H9 (cell line): Measurements from ENCODE around the gene CLCN3. TPM values are rescaled to one million over a fixed set of nuclear protein-coding genes. Genes with fewer than 3 reads are reported as not detected.

Experiments used
- DNase-seq: peaks from one replicate; pipeline ENCODE4 v3.0.0-alpha.2; 2017
- H2AFZ ChIP-seq: one replicate; pipeline ENCODE4 v1.6.1; 2013; ENCODE audit warnings: mild to moderate bottlenecking, low read length, control low read depth, moderate library complexity
- H2AK5ac ChIP-seq: 2 replicates; pipeline ENCODE4 v1.6.1; 2013; ENCODE audit warnings: low read length, control low read depth, mixed read lengths; ENCODE audit not compliant: insufficient read length
- H2BK120ac ChIP-seq: one replicate; pipeline ENCODE4 v1.6.1; 2013; ENCODE audit warnings: low read depth, mild to moderate bottlenecking, low read length, control low read depth, inconsistent platforms; ENCODE audit not compliant: poor library complexity, severe bottlenecking
- H2BK12ac ChIP-seq: 2 replicates; pipeline ENCODE4 v1.6.1; 2013; ENCODE audit warnings: low read length, control low read depth, mixed read lengths, low read depth; ENCODE audit not compliant: insufficient read length
- H2BK15ac ChIP-seq: 2 replicates; pipeline ENCODE4 v1.6.1; 2013; ENCODE audit warnings: low read depth, low read length, control low read depth
- H2BK20ac ChIP-seq: one replicate; pipeline ENCODE4 v1.6.1; 2013; ENCODE audit warnings: low read depth, mild to moderate bottlenecking, low read length, control low read depth, inconsistent platforms; ENCODE audit not compliant: poor library complexity, severe bottlenecking
- H2BK5ac ChIP-seq: 2 replicates; pipeline ENCODE4 v1.6.1; 2013; ENCODE audit warnings: low read length, control low read depth, mixed read lengths; ENCODE audit not compliant: insufficient read length
- H3K14ac ChIP-seq: 2 replicates; pipeline ENCODE4 v1.6.1; 2013; ENCODE audit warnings: low read length, control low read depth; ENCODE audit not compliant: insufficient read depth
- H3K18ac ChIP-seq: 2 replicates; pipeline ENCODE4 v1.6.1; 2013; ENCODE audit warnings: low read depth, mild to moderate bottlenecking, mixed read lengths, low read length, control low read depth; ENCODE audit not compliant: insufficient read length
- H3K23ac ChIP-seq: 2 replicates; pipeline ENCODE4 v1.6.1; 2013; ENCODE audit warnings: low read length, control low read depth, mixed read lengths, low read depth; ENCODE audit not compliant: insufficient read length
- H3K23me2 ChIP-seq: 2 replicates; pipeline ENCODE4 v1.6.1; 2013; ENCODE audit warnings: low read depth, mild to moderate bottlenecking, mixed read lengths, low read length, control low read depth; ENCODE audit not compliant: insufficient read length, poor library complexity, severe bottlenecking
- H3K27ac ChIP-seq: 2 replicates; pipeline ENCODE4 v1.5.1; 2013; ENCODE audit warnings: low read length, control low read depth, mixed read lengths, low read depth; ENCODE audit not compliant: insufficient read length
- H3K27me3 ChIP-seq: 2 replicates; pipeline ENCODE4 v1.6.1; 2013; ENCODE audit warnings: low read length, control low read depth, inconsistent platforms; ENCODE audit not compliant: insufficient read depth
- H3K4ac ChIP-seq: 2 replicates; pipeline ENCODE4 v1.6.1; 2013; ENCODE audit warnings: low read depth, mild to moderate bottlenecking, control low read depth, inconsistent platforms, low read length, moderate library complexity
- H3K4me1 ChIP-seq: 2 replicates; pipeline ENCODE4 v1.6.1; 2013; ENCODE audit warnings: low read length, control low read depth, inconsistent platforms; ENCODE audit not compliant: insufficient read depth
- H3K4me2 ChIP-seq: 2 replicates; pipeline ENCODE4 v1.6.1; 2013; ENCODE audit warnings: low read length, control low read depth, mixed read lengths; ENCODE audit not compliant: insufficient read length, insufficient read depth
- H3K56ac ChIP-seq: 2 replicates; pipeline ENCODE4 v1.6.1; 2013; ENCODE audit warnings: low read depth, mild to moderate bottlenecking, mixed read lengths, low read length, control low read depth; ENCODE audit not compliant: insufficient read length
- H3K79me1 ChIP-seq: 2 replicates; pipeline ENCODE4 v1.6.1; 2013; ENCODE audit warnings: low read depth, mild to moderate bottlenecking, moderate library complexity, low read length, control low read depth, inconsistent platforms; ENCODE audit not compliant: insufficient read depth, poor library complexity, severe bottlenecking
- H3K79me2 ChIP-seq: 2 replicates; pipeline ENCODE4 v1.6.1; 2013; ENCODE audit warnings: low read length, control low read depth, inconsistent platforms; ENCODE audit not compliant: insufficient read depth
- H3K9ac ChIP-seq: 2 replicates; pipeline ENCODE4 v1.6.1; 2013; ENCODE audit warnings: low read length, control low read depth, mixed read lengths; ENCODE audit not compliant: insufficient read length; ENCODE audit errors: extremely low read depth
- H3K9me3 ChIP-seq: one replicate; pipeline ENCODE4 v1.6.1; 2013; ENCODE audit warnings: low read depth, low read length, inconsistent platforms; ENCODE audit not compliant: control insufficient read depth
- H3T11ph ChIP-seq: one replicate; pipeline ENCODE4 v1.6.1; 2013; ENCODE audit warnings: mild to moderate bottlenecking, low read length, control low read depth, inconsistent platforms
- H4K20me1 ChIP-seq: one replicate; pipeline ENCODE4 v1.6.1; 2013; ENCODE audit not compliant: control insufficient read depth, insufficient read length, insufficient read depth
- H4K5ac ChIP-seq: 2 replicates; pipeline ENCODE4 v1.6.1; 2013; ENCODE audit warnings: low read depth, mild to moderate bottlenecking, mixed read lengths, low read length, control low read depth; ENCODE audit not compliant: insufficient read length
- H4K8ac ChIP-seq: replicated peaks from 2 replicates; pipeline ENCODE4 v1.6.1; 2013; ENCODE audit warnings: low read length, control low read depth, mixed read lengths, low read depth; ENCODE audit not compliant: insufficient read length
- H4K91ac ChIP-seq: 2 replicates; pipeline ENCODE4 v1.6.1; 2013; ENCODE audit warnings: low read depth, mild to moderate bottlenecking, moderate library complexity, mixed read lengths, low read length, control low read depth; ENCODE audit not compliant: insufficient read length
- H3K27ac Mint-ChIP-seq, 3 experiments: 2 replicates in 2 of 3; 3 replicates in 1 of 3; pipeline ENCODE4 v1.8.0; 2020 to 2021; ENCODE audit warnings: mixed read lengths in 3 of 3, mild to moderate bottlenecking in 1 of 3, moderate library complexity in 1 of 3
- H3K27me3 Mint-ChIP-seq: 2 replicates; pipeline ENCODE4 v1.8.0; 2021; ENCODE audit warnings: low read depth, mild to moderate bottlenecking, moderate library complexity, mixed read lengths
- H3K36me3 Mint-ChIP-seq, 3 experiments: 2 replicates in 2 of 3; 3 replicates in 1 of 3; pipeline ENCODE4 v1.8.0; 2020 to 2021; ENCODE audit warnings: low read depth in 3 of 3, mixed read lengths in 3 of 3; ENCODE audit not compliant: insufficient read depth in 1 of 3
- H3K4me1 Mint-ChIP-seq, 2 experiments: 2 replicates each; pipeline ENCODE4 v1.8.0; 2020; ENCODE audit warnings: mixed read lengths in 2 of 2
- H3K4me3 Mint-ChIP-seq, 2 experiments: 2 replicates in 1 of 2; 3 replicates in 1 of 2; pipeline ENCODE4 v1.8.0; 2020 to 2021; ENCODE audit warnings: mild to moderate bottlenecking in 2 of 2, mixed read lengths in 2 of 2, moderate library complexity in 1 of 2
- H3K9me3 Mint-ChIP-seq, 2 experiments: 2 replicates in 1 of 2; 3 replicates in 1 of 2; pipeline ENCODE4 v1.8.0; 2020; ENCODE audit warnings: mild to moderate bottlenecking in 2 of 2, mixed read lengths in 2 of 2, moderate library complexity in 1 of 2
- CTCF ChIP-seq: fragments of 200-600 bp; sonication (generic); conservative IDR thresholded peaks from 3 replicates; pipeline ENCODE4 v1.8.0; 2021; ENCODE audit warnings: antibody characterized with exemption, mild to moderate bottlenecking
- WGBS: extraction: QIAGEN DNeasy Blood & Tissue Kit; methylation state at CpG from one replicate; pipeline ENCODE4 v1.1.7; 2013; ENCODE audit warnings: missing lambda C conversion rate, low lambda C conversion rate, mixed read lengths; ENCODE audit not compliant: insufficient read length; ENCODE audit errors: extremely low coverage; 5-methylcytosine and 5-hydroxymethylcytosine counted together
- total RNA-seq: library from RNA; stranded (reverse); gene quantifications from 2 replicates; pipeline ENCODE4 v1.2.1, GENCODE V29; 2021

CLCN3 gene
- total RNA-seq, 1 experiment from 2014 or later: 25.7 TPM

- no peaks in the 10 kb centered on the region for H3K9me3 ChIP-seq
- no peak within 1 kb of the TSS for H2AK5ac ChIP-seq
- peaks cover 9% of the 10 kb centered on the region for H3K23me2 ChIP-seq
- H2BK12ac ChIP-seq: no peak within 1 kb of the TSS
- no peak within 1 kb of the TSS for H2BK15ac ChIP-seq
- H2BK20ac ChIP-seq: no peak within 1 kb of the TSS
- TF ChIP-seq CTCF: no peak
- no peak within 1 kb of the TSS for H4K5ac ChIP-seq
- H3K79me1 ChIP-seq: no peaks in the 10 kb centered on the region
- H3K4me2 ChIP-seq: peak within 1 kb of the TSS; percentile 89
- no peaks in the 10 kb centered on the region; the same call in 1 of the 2 replicates for H3K79me2 ChIP-seq
- H4K20me1 ChIP-seq: no peaks in the 10 kb centered on the region
- H2BK120ac ChIP-seq: no peak within 1 kb of the TSS
- WGBS: no CpG with 5 or more reads among the region's 46 CpGs
- no peak within 1 kb of the TSS for H2BK5ac ChIP-seq
- H3K36me3 Mint-ChIP-seq: no peaks in the 10 kb centered on the region; a peak in 1 of 7 replicates
- peaks cover 27 to 30% of the 10 kb centered on the region in 2 experiments for H3K4me1 Mint-ChIP-seq
- peak; percentile 97 for DNase-seq
- H3K14ac ChIP-seq: peak within 1 kb of the TSS; percentile 90
- no peak within 1 kb of the TSS for H2AFZ ChIP-seq
- H3K27me3 Mint-ChIP-seq: peaks cover 10% of the 10 kb centered on the region
- H3K18ac ChIP-seq: peak within 1 kb of the TSS; percentile 85
- H3K27me3 ChIP-seq: no peaks in the 10 kb centered on the region
- no peak within 1 kb of the TSS for H3K27ac ChIP-seq
- peak within 1 kb of the TSS; percentile 70 to 89 (median 88) for H3K27ac Mint-ChIP-seq
- no peak within 1 kb of the TSS for H3K4ac ChIP-seq
- no peak within 1 kb of the TSS for H3K56ac ChIP-seq
- H3T11ph ChIP-seq: no peak within 1 kb of the TSS
- peak within 1 kb of the TSS; percentile 87 to 92 for H3K4me3 Mint-ChIP-seq
- H3K4me1 ChIP-seq: peaks cover 2% of the 10 kb centered on the region; the same call in 1 of the 2 replicates
- no peak within 1 kb of the TSS for H3K23ac ChIP-seq
- H3K9ac ChIP-seq: peak within 1 kb of the TSS; percentile 83
- no peak within 1 kb of the TSS for H4K91ac ChIP-seq
- H4K8ac ChIP-seq: no peak within 1 kb of the TSS
- H3K9me3 Mint-ChIP-seq: no peaks in the 10 kb centered on the region
Measured at GRCh38 chr4:169757575-169758184, 137.3 kb downstream of the CLCN3 start, which contains the start of gene HPF1. TSS of gene HPF1 (minus strand) at chr4:169757944. CDS start at chr4:169757877, 67 bp downstream.
